SK-N-SH (cell line): ENCODE data around the gene SLC12A3. TPM values are rescaled to one million over a fixed set of nuclear protein-coding genes. Genes with fewer than 3 reads are reported as not detected.

Experiments used
- CTCF ChIA-PET: fragments of 300-600, 350-600 bp; formaldehyde crosslinking; extraction: SDS; loops from one replicate; lab custom pipeline; 2021; lab: Yijun Ruan, JAX
- POLR2A ChIA-PET: fragments of 350-600 bp; sonication (Branson Sonifier 250); formaldehyde crosslinking; extraction: SDS; loops from one replicate; lab custom pipeline; 2020; ENCODE audit warnings: antibody characterized with exemption, inconsistent platforms; lab: Yijun Ruan, JAX
- DNase-seq: peaks from one replicate; pipeline ENCODE4 v3.0.0; 2012
- H2AFZ ChIP-seq: fragments of 200-600 bp; sonication (generic); 2 replicates; pipeline ENCODE4 v1.8.1; 2016; ENCODE audit warnings: antibody characterized with exemption, mild to moderate bottlenecking, low read depth
- H3F3A ChIP-seq: fragments of 200-600 bp; sonication (generic); replicated peaks from 2 replicates; pipeline ENCODE3; 2016; ENCODE audit warnings: antibody characterized with exemption, mild to moderate bottlenecking; ENCODE audit not compliant: insufficient read depth
- H3K27ac ChIP-seq, 2 experiments: fragments of 200-500 bp in 1 of 2; fragments of 200-600 bp in 1 of 2; sonication (Bioruptor generic) in 1 of 2; sonication (generic), shearing (Covaris generic) in 1 of 2; 2 replicates each; pipeline versions ENCODE4 v1.5.1 to v1.6.1; 2014 to 2016; ENCODE audit warnings: low read depth in 2 of 2, inconsistent platforms in 1 of 2, low read length in 1 of 2, mild to moderate bottlenecking in 1 of 2, mixed read lengths in 1 of 2
- H3K27me3 ChIP-seq: fragments of 200-600 bp; sonication (generic), shearing (Covaris generic); 2 replicates; pipeline ENCODE4 v1.6.1; 2016; ENCODE audit warnings: mixed run types; ENCODE audit not compliant: insufficient read depth
- H3K36me3 ChIP-seq, 2 experiments: fragments of 200-500 bp in 1 of 2; fragments of 200-600 bp in 1 of 2; sonication (Bioruptor generic) in 1 of 2; sonication (generic) in 1 of 2; replicated peaks in 1 of 2; 2 replicates each; pipeline versions ENCODE3 to v1.5.1; 2014 to 2016; ENCODE audit warnings: low read length in 1 of 2, mild to moderate bottlenecking in 1 of 2; ENCODE audit not compliant: insufficient read depth in 2 of 2, control insufficient read depth in 1 of 2
- H3K4me1 ChIP-seq, 2 experiments: fragments of 200-500 bp in 1 of 2; fragments of 200-600 bp in 1 of 2; sonication (Bioruptor generic) in 1 of 2; sonication (generic), shearing (Covaris generic) in 1 of 2; 2 replicates each; pipeline versions ENCODE4 v1.5.1 to v1.6.1; 2014 to 2016; ENCODE audit warnings: low read depth in 1 of 2, low read length in 1 of 2, mixed run types in 1 of 2; ENCODE audit not compliant: insufficient read depth in 2 of 2, control insufficient read depth in 1 of 2
- H3K4me2 ChIP-seq: fragments of 200-600 bp; sonication (generic), shearing (Covaris generic); 2 replicates; pipeline ENCODE4 v1.6.1; 2017; ENCODE audit warnings: mixed run types
- H3K4me3 ChIP-seq, 2 experiments: fragments of 200-500 bp in 1 of 2; fragments of 200-600 bp in 1 of 2; sonication (Bioruptor generic) in 1 of 2; sonication (generic), shearing (Covaris generic) in 1 of 2; 2 replicates each; pipeline versions ENCODE4 v1.5.1 to v1.8.1; 2014 to 2016; ENCODE audit warnings: low read depth in 2 of 2, inconsistent platforms in 1 of 2, low read length in 1 of 2, mild to moderate bottlenecking in 1 of 2, mixed read lengths in 1 of 2, moderate library complexity in 1 of 2
- H3K79me2 ChIP-seq: fragments of 200-600 bp; sonication (generic); 2 replicates; pipeline ENCODE4 v1.8.1; 2017; ENCODE audit warnings: mild to moderate bottlenecking; ENCODE audit not compliant: insufficient read depth
- H3K9ac ChIP-seq: fragments of 200-600 bp; sonication (generic); 2 replicates; pipeline ENCODE4 v1.6.1; 2017; ENCODE audit warnings: mixed run types
- H3K9me2 ChIP-seq: fragments of 200-600 bp; sonication (generic); 2 replicates; pipeline ENCODE4 v1.6.1; 2017; ENCODE audit warnings: mixed run types
- H3K9me3 ChIP-seq: fragments of 200-600 bp; sonication (generic); 2 replicates; pipeline ENCODE4 v1.6.1; 2017; ENCODE audit warnings: mixed run types, mild to moderate bottlenecking, moderate library complexity
- H4K20me1 ChIP-seq: fragments of 200-600 bp; sonication (generic); 2 replicates; pipeline ENCODE4 v1.6.1; 2017; ENCODE audit warnings: mild to moderate bottlenecking, mixed run types; ENCODE audit not compliant: insufficient read depth
- CHD2 ChIP-seq: fragments of 150-350 bp; IDR thresholded peaks from 2 replicates; pipeline ENCODE4 v1.6.1; 2018; ENCODE audit warnings: low read length; ENCODE audit not compliant: partially characterized antibody
- ELF1 ChIP-seq: IDR thresholded peaks from 2 replicates; pipeline ENCODE4 v1.4.0; 2012
- EP300 ChIP-seq, 2 experiments: IDR thresholded peaks; 2 replicates each; pipeline versions ENCODE4 v1.4.0 to v1.6.1; 2012; ENCODE audit warnings: borderline replicate concordance in 1 of 2, low read depth in 1 of 2, low read length in 1 of 2
- EZH2phosphoT487 ChIP-seq: fragments of 200-600 bp; sonication (generic); IDR thresholded peaks from 2 replicates; pipeline ENCODE4 v1.6.1; 2017; ENCODE audit warnings: low read depth, mixed run types, mild to moderate bottlenecking, antibody characterized with exemption, moderate library complexity, borderline replicate concordance
- FOXJ3 ChIP-seq: sonication (generic); formaldehyde crosslinking; IDR thresholded peaks from 2 replicates; pipeline ENCODE4 v1.5.1; 2020; ENCODE audit warnings: mild to moderate bottlenecking, missing genetic modification reagents
- IRF3 ChIP-seq: fragments of 150-350 bp; IDR thresholded peaks from 2 replicates; pipeline ENCODE4 v1.6.1; 2016; ENCODE audit warnings: mild to moderate bottlenecking, low read depth, low read length
- JUND ChIP-seq: IDR thresholded peaks from 2 replicates; pipeline ENCODE4 v1.4.0; 2012
- MEF2A ChIP-seq: IDR thresholded peaks from 2 replicates; pipeline ENCODE4 v1.4.0; 2012; ENCODE audit warnings: low read depth, borderline replicate concordance
- NRF1 ChIP-seq: IDR thresholded peaks from 2 replicates; pipeline ENCODE4 v1.6.1; 2012; ENCODE audit warnings: low read depth, mild to moderate bottlenecking, low read length
- PBX3 ChIP-seq: IDR thresholded peaks from 2 replicates; pipeline ENCODE4; 2012
- RCOR1 ChIP-seq: fragments of 150-350 bp; IDR thresholded peaks from 2 replicates; pipeline ENCODE4 v1.6.1; 2017; ENCODE audit warnings: antibody characterized with exemption, low read length
- SIN3A ChIP-seq: IDR thresholded peaks from 2 replicates; pipeline ENCODE4 v1.6.1; 2012; ENCODE audit warnings: low read depth, mild to moderate bottlenecking, low read length, moderate library complexity, borderline replicate concordance
- TCF12 ChIP-seq: IDR thresholded peaks from 2 replicates; pipeline ENCODE4 v1.4.0; 2012
- USF1 ChIP-seq: IDR thresholded peaks from 2 replicates; pipeline ENCODE4 v1.4.0; 2012; ENCODE audit warnings: low read depth, borderline replicate concordance
- WGBS: methylation state at CpG from one replicate; pipeline ENCODE4 v1.1.6; 2017; ENCODE audit warnings: low lambda C conversion rate; 5-methylcytosine and 5-hydroxymethylcytosine counted together
- polyA plus RNA-seq, 3 experiments: library from polyadenylated mRNA; depleted of rRNA; stranded (reverse); fragments of >200 nt; gene quantifications; 2 replicates each; pipeline ENCODE4 v1.2.3, GENCODE V29; 2012

SLC12A3 gene
- polyA plus RNA-seq, 1 of the 3 experiments (the other 2 are of a cell fraction) = not detected

- POLR2A ChIA-PET = no interaction called here
- Histone ChIP-seq H3K4me3 (no peak overlapping the region), H3K4me2 (no peak overlapping the region), H3K79me2 (no peaks in the 10 kb centered on the region), H3K36me3 (no peaks in the 10 kb centered on the region), H3K9me2 (no peaks in the 10 kb centered on the region), H3K4me1 (peaks cover 25 to 37% of the 10 kb centered on the region in 2 experiments), H3K27ac (no peak overlapping the region), H3K9me3 (no peaks in the 10 kb centered on the region), H4K20me1 (no peaks in the 10 kb centered on the region), H2AFZ (no peak overlapping the region), H3K27me3 (no peaks in the 10 kb centered on the region), H3F3A (peaks cover 29% of the 10 kb centered on the region), H3K9ac (no peak overlapping the region)
- TF ChIP-seq TCF12 (no peak), EP300 (IDR thresholded peaks at IDR 0.05; ENCODE audit: borderline replicate concordance in 1 of 2, low read depth in 1 of 2, low read length in 1 of 2) (no peak), CHD2 (no peak), RCOR1 (no peak), JUND (no peak), FOXJ3 (CRISPR knock-in tag) (no peak), USF1 (no peak), IRF3 (no peak), NRF1 (no peak), ELF1 (no peak), SIN3A (no peak), EZH2phosphoT487 (no peak)
- no peak for DNase-seq
- CTCF ChIA-PET = interaction anchor here (0.6 to 3.2 kb wide), 7 partner anchors 11 to 261 kb away, joined by 3 to 21 read pairs (median 4); no protein-coding TSS in a partner anchor
- WGBS = 96% methylated on average over 10 of the region's 11 CpGs
Observed at GRCh38 chr16:56852968-56853367, 12.0 kb upstream of the SLC12A3 start.

GRCh38 chr16:56855201-56855600 lies 9.8 kb upstream of the SLC12A3 start:
- 77% methylated on average over 5 of the region's 6 CpGs for WGBS
- CTCF ChIA-PET = interaction anchor here (1.0 to 3.6 kb wide), 3 partner anchors 12 to 66 kb away, joined by 3 to 18 read pairs (median 8); no protein-coding TSS in a partner anchor
- Histone ChIP-seq H2AFZ (no peak overlapping the region), H3K9ac (no peak overlapping the region), H4K20me1 (no peaks in the 10 kb centered on the region), H3K9me3 (no peaks in the 10 kb centered on the region), H3K27me3 (no peaks in the 10 kb centered on the region), H3K4me1 (peaks cover 6 to 15% of the 10 kb centered on the region in 2 experiments; a peak in 3 of 4 replicates), H3K27ac (no peak overlapping the region), H3K4me2 (no peak overlapping the region), H3F3A (peaks cover 8% of the 10 kb centered on the region), H3K36me3 (no peaks in the 10 kb centered on the region), H3K79me2 (no peaks in the 10 kb centered on the region), H3K4me3 (no peak overlapping the region), H3K9me2 (no peaks in the 10 kb centered on the region)
- no peak for DNase-seq
- POLR2A ChIA-PET = no interaction called here
- no peak for TF ChIP-seq MEF2A
- TF ChIP-seq PBX3 = no peak
- no peak for TF ChIP-seq EZH2phosphoT487
